ACC112 (cell line): ENCODE data around the gene PDE8A.
A peak's percentile ranks its signal among the peaks of the same experiment; 100 is the strongest.

Experiments
- H2AFZ ChIP-seq: fragments of 200-600 bp; sonication (generic); one replicate; pipeline ENCODE4 v1.6.0; 2017; ENCODE audit warnings: antibody characterized with exemption, low read length; ENCODE audit not compliant: unreplicated experiment
- H3K27ac ChIP-seq: fragments of 200-600 bp; sonication (generic); 2 replicates; pipeline ENCODE4 v1.5.1; 2014; ENCODE audit warnings: low read depth, mild to moderate bottlenecking, antibody characterized with exemption, low read length, moderate library complexity
- H3K27me3 ChIP-seq: fragments of 200-600 bp; sonication (generic); 2 replicates; pipeline ENCODE4 v1.6.1; 2014; ENCODE audit warnings: mild to moderate bottlenecking, antibody characterized with exemption, low read length, moderate library complexity, mixed read lengths; ENCODE audit not compliant: insufficient read depth
- H3K36me3 ChIP-seq: fragments of 200-600 bp; sonication (generic); 2 replicates; pipeline ENCODE4 v1.6.1; 2016; ENCODE audit warnings: mild to moderate bottlenecking, antibody characterized with exemption, low read length, moderate library complexity, mixed read lengths; ENCODE audit not compliant: insufficient read depth
- H3K4me1 ChIP-seq: fragments of 200-600 bp; sonication (generic); one replicate; pipeline ENCODE4 v1.6.1; 2016; ENCODE audit warnings: low read length, mixed read lengths; ENCODE audit not compliant: insufficient read depth, unreplicated experiment, control insufficient read depth
- H3K4me3 ChIP-seq: fragments of 200-600 bp; sonication (generic); 2 replicates; pipeline ENCODE4 v1.5.1; 2014; ENCODE audit warnings: mild to moderate bottlenecking, low read depth, low read length
- H3K79me2 ChIP-seq: fragments of 200-600 bp; sonication (generic); one replicate; pipeline ENCODE4 v1.6.0; 2016; ENCODE audit warnings: low read length; ENCODE audit not compliant: control insufficient read depth, unreplicated experiment, insufficient read depth

The PDE8A gene

DNA sequence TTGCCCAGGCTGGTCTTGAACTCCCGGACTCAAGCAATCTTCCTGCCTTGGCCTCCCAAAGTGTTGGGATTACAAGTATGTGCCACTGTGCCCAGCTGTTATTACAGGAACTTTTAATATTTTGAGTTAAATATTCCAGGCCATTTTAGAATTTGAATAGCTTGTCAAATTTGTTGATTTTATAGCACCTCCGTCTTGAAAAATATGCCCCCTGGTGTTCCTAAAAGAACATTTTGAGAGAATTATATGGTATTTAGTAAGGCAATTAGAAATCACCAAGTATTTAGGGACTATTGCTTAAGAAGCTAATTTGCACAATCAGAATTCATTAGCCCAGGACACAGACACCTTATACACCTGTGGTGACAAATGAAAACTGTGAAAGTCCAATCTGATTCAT, 23.7 kb downstream of the PDE8A start:
- H3K36me3 ChIP-seq = no peaks in the 10 kb centered on the region
- H3K27me3 ChIP-seq = no peaks in the 10 kb centered on the region
- peaks cover 59% of the 10 kb centered on the region for H3K79me2 ChIP-seq
- H3K27ac ChIP-seq = no peak overlapping the region
- no peak overlapping the region for H3K4me3 ChIP-seq
- no peak overlapping the region for H2AFZ ChIP-seq
- peaks cover 13% of the 10 kb centered on the region for H3K4me1 ChIP-seq

DNA sequence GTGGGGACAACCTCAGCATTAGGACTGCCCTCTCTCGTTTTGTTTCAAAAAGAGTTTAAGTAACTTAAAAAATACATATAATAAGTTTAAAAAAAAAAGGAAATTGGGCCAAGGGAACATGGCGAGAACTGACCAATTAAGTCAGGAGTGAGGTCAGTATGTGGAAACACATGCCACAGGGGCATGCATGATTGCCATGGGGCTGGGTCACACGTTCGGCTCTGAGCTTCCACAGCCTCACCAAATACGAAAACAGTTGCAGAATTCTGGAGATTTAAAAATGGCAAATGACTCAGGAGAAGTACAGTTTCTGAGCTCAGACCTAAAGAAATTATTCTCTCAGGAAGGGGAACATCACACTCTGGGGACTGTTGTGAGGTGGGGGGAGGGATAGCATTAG, 24.1 kb downstream of the PDE8A start:
- Histone ChIP-seq H3K4me1 (peaks cover 16% of the 10 kb centered on the region), H2AFZ (no peak overlapping the region), H3K79me2 (peaks cover 59% of the 10 kb centered on the region), H3K4me3 (no peak overlapping the region), H3K36me3 (no peaks in the 10 kb centered on the region), H3K27ac (no peak overlapping the region), H3K27me3 (no peaks in the 10 kb centered on the region)

DNA sequence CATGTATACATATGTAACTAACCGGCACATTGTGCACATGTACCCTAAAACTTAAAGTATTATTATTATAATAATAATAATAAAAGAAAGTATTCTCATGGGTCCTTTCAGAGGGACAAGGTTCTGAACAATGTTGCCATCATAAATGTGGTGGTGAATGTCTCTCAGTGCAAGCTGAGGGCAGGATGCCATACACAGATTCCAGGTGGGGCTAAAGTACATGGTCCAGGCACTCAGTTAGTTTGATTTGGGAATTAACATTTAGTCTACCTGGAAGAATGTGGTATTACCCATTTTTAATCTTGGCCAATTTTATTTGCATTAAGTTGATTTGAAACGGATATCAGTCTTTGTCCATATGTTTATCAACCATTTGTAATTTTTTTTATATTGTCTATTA, 24.5 kb downstream of the PDE8A start:
- H3K79me2 ChIP-seq = peaks cover 55% of the 10 kb centered on the region
- H3K4me1 ChIP-seq = peaks cover 20% of the 10 kb centered on the region
- H3K36me3 ChIP-seq = no peaks in the 10 kb centered on the region
- no peak overlapping the region for H3K4me3 ChIP-seq
- no peak overlapping the region for H2AFZ ChIP-seq
- no peaks in the 10 kb centered on the region for H3K27me3 ChIP-seq
- no peak overlapping the region for H3K27ac ChIP-seq

DNA sequence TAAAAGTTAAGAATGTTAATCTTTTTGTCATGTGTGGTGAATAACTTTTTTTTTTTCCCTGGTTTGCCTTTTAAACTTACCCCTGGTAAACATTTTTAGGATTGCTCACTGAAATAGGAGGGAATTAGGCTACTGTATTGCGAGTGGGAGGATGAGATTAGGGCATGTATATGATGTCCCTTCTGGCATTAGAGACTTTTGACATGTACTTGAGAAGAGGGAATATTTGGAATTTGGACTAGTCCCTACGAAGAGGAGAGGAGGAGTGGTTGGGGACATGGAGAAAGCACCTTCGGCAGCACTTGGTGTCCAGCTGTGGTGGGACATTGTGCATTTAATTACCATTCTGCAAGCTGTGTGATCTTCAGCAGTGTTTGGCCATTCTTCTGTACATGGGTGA, 25.0 kb downstream of the PDE8A start:
- Histone ChIP-seq H3K27ac (no peak overlapping the region), H3K36me3 (no peaks in the 10 kb centered on the region), H3K79me2 (peaks cover 50% of the 10 kb centered on the region), H3K27me3 (no peaks in the 10 kb centered on the region), H3K4me1 (peaks cover 22% of the 10 kb centered on the region), H2AFZ (no peak overlapping the region), H3K4me3 (no peak overlapping the region)

DNA sequence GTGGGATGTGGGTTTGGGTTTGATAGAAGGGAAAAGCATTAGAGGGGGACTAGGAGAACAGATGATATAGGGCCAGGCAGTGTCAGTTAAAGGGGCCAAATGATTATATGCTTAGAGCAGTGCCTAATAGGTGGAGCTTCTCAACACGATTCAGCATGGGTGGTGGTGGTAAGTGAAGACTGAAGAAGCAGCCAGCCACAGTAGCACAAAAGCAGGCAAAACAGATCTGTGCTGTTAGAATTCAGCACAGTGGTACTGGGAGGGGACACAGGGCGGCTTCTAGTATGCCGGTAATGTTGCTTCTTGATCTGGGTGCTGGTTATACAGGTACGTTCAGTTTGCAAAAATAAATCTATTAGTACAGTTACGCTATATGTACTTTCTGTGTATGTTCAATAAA, 25.5 kb downstream of the PDE8A start:
- H3K4me1 ChIP-seq = peaks cover 22% of the 10 kb centered on the region
- no peak overlapping the region for H3K4me3 ChIP-seq
- H2AFZ ChIP-seq = no peak overlapping the region
- H3K79me2 ChIP-seq = peaks cover 45% of the 10 kb centered on the region
- H3K36me3 ChIP-seq = no peaks in the 10 kb centered on the region
- H3K27me3 ChIP-seq = no peaks in the 10 kb centered on the region
- no peak overlapping the region for H3K27ac ChIP-seq

DNA sequence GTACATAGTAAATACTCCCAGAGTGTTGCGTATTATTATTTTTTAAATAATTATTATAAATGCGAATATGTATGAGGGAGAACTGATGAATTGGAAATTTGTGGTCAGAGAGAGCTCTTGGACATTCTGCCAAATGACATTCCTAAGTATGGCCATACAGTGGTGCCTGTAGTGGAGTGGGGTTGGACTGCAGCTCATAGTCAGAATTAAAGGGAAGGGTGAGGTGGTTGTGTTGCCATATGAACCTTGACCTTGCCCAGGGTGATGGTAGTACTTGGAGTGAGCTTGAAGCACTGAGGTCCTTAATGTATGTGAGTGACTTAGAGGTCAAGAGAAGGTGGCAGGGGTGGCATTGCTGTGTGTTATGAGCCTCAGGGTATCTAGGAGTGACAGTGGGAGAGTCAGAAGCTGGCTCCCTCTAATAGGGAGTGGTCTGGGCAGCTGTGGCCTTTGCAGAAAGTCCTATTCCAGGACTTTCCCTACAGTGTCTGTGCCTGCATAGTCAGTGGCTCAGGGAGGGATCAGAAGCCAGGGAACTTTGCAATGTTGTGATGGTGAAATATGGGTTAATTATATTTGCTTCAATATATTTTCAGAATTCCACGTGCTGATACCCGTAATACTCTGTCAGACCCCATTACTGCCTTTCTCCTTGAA, 26.2 kb downstream of the PDE8A start:
- Histone ChIP-seq H3K4me1 (peaks cover 22% of the 10 kb centered on the region), H2AFZ (no peak overlapping the region), H3K4me3 (no peak overlapping the region), H3K27ac (no peak overlapping the region), H3K36me3 (no peaks in the 10 kb centered on the region), H3K27me3 (no peaks in the 10 kb centered on the region), H3K79me2 (peaks cover 47% of the 10 kb centered on the region)

DNA sequence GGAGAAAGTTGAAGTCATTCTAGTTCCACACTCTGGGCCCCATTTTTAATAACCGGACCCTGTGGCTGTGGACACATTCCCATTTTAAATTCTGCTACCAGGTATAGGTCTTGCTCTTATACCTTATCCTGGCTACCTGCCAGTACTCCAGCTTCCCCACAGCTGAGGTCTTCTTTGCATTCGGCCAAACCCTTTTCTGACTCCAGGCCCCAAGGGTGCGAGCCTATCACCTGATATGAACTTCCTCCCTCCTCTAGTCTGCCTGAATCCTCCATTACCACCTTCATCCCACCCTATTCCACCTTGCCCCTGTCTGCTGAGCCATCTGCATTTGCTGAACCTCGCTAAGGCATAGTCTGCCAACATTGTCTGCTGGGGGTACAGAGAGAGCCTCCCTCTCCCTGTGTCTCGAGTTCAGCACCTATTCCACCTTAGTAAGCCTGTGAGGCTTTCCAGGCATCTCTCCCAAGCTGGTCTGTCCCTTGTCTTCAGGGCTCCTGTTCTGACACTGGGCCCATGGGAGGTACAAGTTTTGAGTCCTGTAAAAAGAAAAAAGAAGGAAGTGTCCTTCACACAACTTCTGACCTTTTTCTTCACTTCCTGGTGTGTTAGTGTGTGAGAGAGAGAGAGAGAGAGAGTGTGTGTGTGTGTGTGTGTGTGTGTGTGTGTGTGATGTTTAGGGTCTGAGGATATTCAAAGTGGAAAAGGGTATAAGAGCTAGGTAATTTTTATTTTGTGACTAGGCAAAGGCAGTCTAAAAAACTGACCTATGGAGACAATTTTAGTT, 27.0 kb downstream of the PDE8A start:
- no peak overlapping the region for H2AFZ ChIP-seq
- no peaks in the 10 kb centered on the region for H3K27me3 ChIP-seq
- no peaks in the 10 kb centered on the region for H3K36me3 ChIP-seq
- H3K27ac ChIP-seq = no peak overlapping the region
- H3K4me3 ChIP-seq = no peak overlapping the region
- peaks cover 22% of the 10 kb centered on the region for H3K4me1 ChIP-seq
- peaks cover 52% of the 10 kb centered on the region for H3K79me2 ChIP-seq

DNA sequence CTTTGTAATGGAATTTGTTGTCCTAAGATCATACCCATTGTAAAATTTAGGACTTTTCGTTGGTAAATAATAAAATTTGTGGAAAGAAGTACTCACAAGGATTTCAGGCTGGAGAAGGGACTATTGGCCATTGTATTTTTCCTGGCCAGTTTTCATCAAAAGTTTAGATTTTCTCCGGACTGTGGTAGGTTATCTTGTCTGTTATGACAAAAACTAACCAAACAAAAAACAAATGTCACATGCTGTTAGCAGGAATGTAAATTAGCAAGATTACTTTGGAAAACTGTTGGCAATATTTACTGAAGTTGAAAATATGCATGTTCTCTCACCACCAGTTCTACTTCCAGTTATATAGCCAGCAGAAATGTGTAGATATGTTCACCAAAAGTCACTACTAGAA, 27.8 kb downstream of the PDE8A start:
- no peak overlapping the region for H3K4me3 ChIP-seq
- H3K79me2 ChIP-seq = peaks cover 54% of the 10 kb centered on the region
- H3K27me3 ChIP-seq = no peaks in the 10 kb centered on the region
- H3K4me1 ChIP-seq = peaks cover 22% of the 10 kb centered on the region
- H2AFZ ChIP-seq = no peak overlapping the region
- H3K27ac ChIP-seq = no peak overlapping the region
- H3K36me3 ChIP-seq = no peaks in the 10 kb centered on the region

DNA sequence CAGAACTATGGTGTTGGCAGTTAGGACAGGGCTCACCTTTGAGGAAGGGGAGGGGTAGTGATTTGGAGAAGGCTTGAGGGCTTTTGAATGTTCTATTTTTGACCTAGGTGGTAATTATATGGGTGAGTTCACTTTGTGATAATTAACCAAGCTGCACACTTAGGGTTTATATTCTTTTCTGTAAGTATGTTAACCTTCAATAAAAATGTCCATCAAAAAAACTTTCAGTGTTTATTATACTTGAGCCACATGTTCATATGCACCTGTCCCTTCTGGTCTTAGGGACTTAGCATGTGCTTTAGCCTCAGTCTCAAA, 28.4 kb downstream of the PDE8A start:
- H3K79me2 ChIP-seq = peaks cover 53% of the 10 kb centered on the region
- no peak overlapping the region for H3K4me3 ChIP-seq
- no peaks in the 10 kb centered on the region for H3K27me3 ChIP-seq
- H3K4me1 ChIP-seq = peaks cover 22% of the 10 kb centered on the region
- peak overlapping the region; percentile 73; the same call in 1 of the 2 replicates for H3K27ac ChIP-seq
- no peak overlapping the region for H2AFZ ChIP-seq
- no peaks in the 10 kb centered on the region for H3K36me3 ChIP-seq

DNA sequence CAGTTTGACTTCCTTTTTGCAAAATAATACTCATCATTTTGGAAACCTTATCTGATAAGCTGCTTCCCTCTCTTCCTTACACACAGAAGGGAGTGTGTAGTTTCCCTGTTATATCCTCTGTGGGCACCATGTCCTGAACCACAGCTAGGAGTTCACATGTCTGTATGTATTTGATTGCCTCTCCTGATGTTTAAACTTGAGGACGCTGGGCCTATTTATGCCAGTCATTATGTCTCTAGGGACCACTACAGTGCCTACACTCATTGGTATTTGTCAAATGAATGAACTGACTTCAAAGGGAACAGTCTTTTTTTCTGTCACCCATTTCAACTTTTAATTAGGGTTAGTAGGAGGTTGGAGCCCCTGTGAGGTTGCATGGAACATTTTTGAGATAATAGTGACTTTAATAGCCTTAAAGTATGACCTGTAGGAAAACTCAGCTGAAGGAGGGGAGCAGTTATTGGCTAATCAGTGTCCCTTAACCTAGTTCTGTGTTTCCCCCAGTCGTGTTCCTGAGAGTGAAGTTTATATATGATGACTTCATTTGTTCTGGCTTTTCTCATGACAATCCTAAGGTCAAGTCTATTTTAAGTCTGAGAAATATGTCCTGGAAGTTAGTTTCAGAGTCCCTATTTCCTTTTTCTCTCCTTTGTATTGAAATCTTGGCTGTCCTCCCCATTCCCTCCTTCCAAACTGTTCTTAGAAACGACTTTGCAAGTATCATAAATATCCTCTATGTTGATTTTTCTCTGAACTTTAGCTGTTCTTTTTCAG, 28.9 kb downstream of the PDE8A start:
- Histone ChIP-seq H3K36me3 (no peaks in the 10 kb centered on the region), H3K4me1 (peaks cover 22% of the 10 kb centered on the region), H3K27me3 (no peaks in the 10 kb centered on the region), H3K4me3 (peak overlapping the region; percentile 31; the same call in 1 of the 2 replicates), H2AFZ (peak overlapping the region; percentile 30), H3K79me2 (peaks cover 58% of the 10 kb centered on the region), H3K27ac (peak overlapping the region; percentile 73)
